ENCODE measurements around the gene POLR2A.
A peak's percentile ranks its signal among the peaks of the same experiment; 100 is the strongest.
"Not testable (repeated sequence)": the region's sequence is repeated elsewhere in the genome, so short reads cannot be mapped to it uniquely, and the experiment has no call there.

The POLR2A gene

DNA sequence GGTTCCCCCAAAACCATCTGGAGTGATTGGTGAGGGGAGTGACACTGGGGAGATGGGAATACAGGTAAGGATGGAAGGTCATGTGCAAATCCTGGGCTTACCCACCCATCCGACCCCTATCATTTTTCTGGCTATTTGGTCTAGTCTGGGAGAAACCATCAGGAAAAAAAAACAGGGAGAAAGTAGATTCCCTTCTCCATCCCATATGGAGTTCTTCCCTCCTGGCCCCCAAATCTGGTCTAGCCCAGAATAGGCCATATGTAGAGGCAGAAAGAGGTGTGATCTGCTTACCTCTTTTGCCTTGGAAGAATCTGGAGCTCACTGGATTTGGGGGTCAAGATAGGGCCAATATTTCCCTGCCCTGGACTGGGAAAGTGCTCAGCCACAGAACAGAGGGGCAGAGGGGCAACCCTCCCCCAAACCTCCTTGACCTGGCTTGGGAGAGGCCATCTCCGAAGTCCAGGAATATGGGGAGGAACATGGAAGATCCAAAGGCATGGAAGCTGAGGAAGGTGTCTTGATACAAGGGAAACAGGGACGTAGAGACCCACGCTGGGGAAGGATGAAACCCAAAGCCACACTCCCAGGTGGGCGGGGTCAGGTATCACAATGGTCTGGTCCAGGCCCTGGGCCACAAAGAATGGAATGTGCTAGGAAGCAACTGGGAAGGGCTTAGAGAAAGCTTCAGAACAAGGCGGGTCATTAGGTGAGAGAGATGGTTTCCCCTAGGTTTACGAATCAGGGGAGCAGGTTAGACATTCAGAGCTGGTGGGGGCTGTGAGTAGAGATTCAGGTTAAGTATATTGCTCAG lies 23.1 kb upstream of the POLR2A start:
- no peak for DNase-seq

DNA sequence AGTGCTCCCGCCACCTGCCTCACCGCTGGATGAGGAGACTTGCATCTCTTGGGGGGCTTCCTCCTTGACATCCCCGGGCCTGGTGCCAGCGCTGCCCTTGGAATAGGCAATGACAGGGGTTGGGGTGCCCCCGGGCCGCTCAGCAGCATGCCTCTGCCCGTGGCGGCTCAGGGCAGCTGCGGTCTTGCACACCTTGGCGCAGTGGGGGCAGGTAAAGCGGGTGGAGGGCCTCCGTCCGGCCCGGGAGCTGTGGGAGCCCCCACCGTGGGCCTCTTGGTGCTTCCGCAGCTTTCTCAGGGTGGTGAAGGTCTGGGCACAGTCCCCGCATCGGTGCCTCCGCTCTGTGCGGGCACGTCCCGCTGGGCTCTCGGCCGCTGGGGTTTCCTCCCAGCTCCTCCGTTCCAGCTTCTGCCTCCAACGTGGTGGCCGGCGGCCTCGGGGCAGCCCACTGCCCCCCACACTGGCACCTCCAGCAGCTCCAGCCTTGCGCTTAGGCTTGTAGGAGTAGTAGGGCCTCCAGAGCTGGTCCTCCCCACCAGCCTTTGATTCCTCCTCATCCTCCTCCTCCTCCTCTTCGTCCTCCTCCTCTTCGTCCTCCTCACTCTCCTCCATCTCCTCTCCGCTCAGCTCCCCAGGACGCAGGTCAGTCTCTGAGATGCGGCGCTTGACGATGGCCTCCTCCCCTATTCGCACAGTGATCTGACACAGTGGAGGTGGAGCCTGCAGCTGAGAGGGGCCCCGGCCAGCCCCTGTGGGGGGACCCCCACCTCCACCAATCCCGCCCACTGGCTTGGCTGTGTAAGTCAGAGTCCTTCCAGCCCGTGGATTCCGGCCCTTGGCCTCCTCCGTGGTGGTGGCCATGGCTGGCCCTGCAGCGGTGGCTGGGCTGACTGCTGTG lies 21.4 kb upstream of the POLR2A start:
- no peak for DNase-seq

DNA sequence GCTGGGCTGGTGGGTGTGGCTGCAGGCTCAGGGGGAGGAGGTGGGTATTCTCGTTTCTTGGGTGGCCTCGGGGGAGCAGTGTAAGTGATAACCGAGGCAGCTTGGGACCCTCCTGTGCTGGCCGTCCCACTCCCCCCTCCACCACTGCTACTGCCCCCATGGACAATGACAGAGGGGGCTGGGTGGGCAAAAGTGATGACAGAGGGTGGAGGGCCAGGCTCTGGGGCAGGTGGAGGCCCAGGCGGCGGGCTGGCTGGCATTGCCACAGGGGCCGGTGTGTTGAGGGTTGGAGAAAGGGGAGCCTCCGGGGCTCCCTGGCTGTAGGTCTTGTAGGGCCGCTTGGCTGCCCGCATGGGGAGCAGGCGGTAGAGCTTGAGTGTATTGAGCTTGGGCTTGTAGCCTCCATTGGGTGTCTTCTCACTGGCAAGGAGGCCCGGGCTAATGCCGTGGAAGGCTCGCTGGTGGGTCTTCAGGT lies 20.8 kb upstream of the POLR2A start:
- no peak for DNase-seq

DNA sequence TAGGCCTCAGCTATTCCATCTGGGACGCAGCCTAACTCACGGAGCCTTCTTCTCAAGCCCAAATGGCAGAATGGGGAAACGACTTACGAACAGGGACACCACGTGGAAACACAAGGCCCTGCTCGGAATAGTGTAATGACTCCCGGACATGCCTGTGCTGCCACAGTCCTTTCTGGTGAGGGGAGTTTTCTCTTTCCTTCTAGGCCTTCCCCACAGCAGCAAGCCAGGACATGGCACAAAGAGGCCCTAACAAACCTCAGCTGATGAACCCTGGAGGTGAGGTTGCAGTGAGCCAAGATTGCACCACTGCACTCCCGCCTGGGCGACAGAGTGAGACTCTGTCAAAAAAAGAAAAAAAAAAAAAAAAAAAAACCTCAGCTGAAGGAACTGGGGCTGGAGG lies 20.1 kb upstream of the POLR2A start:
- no peak for DNase-seq

DNA sequence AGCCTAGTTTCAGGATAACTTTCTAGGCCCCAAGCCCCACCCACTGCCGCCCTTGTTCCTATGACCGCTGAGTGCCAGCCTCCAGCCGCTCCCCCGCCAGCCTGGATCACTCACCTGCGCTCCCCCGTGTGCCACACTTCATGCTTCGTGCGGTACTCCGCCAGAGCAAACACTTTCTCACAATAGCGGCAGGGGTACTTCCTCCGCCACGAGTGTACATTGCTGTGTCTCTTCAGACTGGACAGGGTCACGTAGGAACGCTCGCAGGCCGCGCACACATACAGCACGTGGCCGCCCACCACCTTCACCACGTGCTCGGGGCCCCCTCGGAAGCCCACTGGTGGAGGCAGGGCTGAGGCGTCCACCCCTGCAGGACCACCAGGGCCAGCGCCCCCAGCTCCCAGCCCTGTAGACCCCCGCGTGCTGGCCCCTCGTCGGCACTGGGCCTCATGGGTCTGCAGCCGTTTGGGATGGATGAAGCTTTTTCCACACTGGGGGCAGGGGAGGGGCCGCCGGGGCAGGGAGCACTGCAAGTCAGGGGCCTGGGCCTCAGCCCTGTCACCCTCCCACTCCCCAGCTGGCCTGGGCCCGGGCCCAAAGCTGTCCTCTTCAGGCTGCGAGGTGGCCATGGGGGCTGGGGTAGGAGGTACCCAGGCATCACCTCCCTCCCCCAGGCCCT lies 18.4 kb upstream of the POLR2A start:
- DNase-seq, result no peak

DNA sequence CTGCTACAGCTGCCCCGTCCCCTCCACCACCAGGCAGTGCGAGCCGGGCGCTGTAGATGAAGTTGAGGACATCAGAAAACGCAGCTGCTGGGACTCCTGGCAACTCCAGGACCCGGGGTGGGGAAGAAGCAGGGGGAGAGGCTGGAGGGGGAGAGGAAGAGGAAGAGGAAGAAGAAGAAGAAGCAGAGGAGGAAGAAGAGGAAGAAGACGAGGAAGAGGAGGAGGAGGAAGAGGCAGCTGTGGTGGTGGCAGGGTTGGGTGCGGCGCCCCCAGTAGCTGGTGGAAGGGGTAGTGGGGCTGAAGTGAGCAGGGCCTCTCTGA lies 17.9 kb upstream of the POLR2A start:
- DNase-seq, result no peak

DNA sequence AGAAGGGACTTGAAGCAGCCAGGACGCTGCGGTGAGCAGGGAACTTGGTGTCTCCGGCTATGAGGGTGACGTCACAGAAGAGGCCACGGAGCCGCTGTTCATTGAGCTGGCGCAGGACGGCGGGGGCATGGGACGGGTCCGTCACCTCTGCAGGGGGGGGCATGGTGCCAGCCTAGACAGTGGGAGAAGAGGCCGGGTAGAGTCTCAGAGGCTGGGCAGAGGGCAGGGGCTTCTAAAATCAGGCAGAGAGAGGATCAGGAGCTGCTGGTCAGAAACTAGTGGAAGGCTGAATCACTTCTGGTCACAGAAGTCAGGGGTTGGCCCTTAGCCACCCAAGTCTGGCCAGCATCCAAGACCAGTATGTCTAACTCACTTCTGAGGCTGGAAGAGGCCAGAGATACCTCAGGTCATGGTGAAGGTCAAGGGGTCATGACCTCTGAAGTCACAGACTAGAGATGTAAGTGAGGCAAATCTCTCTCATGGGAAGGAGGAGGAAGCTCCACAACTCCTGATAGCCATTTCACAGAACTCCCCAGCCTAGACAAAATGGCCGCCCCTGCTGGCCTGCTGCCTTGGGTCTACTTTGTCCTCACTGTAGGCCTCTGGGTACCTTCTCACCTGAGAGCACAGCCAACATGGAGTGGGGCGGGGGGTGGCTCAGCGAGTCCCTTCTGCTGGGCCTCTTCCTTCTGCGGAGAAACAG lies 17.4 kb upstream of the POLR2A start:
- no peak for DNase-seq

DNA sequence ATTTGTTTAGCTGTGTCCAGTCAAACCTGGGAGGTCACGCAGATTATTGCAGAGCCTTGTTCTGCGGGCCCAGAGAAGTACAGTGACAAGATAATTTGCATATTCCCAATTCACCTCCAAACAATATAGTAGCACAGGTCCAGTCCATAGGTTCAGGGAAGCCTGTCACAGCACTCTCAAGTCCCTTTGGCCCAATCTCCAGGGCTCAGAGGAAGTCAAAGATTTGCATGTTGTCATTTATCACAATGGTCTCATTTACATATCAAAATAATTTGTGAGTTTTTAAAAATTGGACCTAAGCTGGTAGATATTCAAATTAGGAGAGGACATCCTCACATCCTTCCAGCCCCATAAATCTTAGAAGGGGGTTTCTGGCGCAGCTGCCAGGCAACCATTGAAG lies 16.7 kb upstream of the POLR2A start:
- DNase-seq, result no peak

DNA sequence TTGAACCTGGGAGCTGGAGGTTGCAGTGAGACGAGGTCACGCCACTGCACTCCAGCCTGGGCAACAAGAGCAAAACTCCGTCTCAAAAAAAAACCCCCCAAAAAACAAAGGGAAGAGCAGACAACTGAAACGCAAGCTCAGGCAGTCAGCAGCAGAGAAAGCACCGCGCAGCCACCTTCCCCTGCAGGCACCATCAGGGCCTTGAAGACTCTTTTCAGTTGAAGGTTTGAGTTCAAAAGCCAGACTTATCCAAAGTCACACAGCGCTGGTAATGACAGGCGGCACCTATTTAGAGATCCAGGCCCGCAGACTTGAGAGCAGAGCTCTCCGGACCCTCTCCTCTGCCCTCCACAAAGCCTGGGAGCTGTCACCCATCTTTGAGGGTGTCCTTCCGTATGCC lies 15.9 kb upstream of the POLR2A start:
- no peak for DNase-seq

DNA sequence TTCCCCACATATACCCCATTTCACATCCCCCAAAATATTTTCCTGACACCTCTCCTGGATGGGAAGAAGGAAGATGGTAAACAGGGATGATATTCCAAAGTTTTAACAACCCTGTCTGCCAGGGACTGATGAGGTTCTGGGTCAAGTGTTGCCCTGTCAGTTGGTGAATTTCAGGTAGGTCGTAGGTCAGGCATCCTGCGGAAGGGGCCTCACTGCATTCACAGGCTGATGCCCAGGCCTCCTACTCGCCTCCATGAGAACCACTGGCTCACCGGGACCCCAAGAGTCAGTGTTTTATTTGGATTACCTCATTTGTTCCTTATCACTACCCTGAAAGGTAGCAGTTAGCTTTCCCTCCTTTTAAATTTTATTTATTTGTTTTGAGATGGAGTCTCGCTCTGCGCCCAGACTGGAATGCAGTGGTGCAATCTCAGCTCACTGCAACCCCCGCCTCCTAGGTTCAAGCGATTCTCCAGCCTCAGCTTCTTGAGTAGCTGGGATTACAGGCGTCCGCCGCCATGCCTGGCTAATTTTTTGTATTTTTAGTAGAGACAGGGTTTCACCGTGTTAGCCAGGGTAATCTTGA lies 15.3 kb upstream of the POLR2A start:
- no peak for DNase-seq

DNA sequence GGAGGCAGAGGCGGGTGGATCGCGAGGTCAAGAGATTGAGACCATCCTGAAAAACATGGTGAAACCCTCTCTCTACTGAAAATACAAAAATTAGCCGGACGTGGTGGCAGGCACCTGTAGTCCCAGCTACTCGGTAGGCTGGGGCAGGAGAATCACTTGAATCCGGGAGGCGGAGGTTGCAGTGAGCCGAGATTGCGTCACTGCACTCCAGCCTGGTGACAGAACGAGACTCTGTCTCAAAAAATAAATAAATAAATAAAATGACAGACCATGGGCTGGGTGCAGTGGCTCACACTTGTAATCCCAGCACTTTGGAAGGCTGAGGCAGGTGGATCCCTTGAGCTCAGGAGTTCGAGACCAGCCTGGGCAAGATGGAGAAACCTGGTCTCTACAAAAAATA lies 14.3 kb upstream of the POLR2A start:
- DNase-seq, result not testable (repeated sequence)

DNA sequence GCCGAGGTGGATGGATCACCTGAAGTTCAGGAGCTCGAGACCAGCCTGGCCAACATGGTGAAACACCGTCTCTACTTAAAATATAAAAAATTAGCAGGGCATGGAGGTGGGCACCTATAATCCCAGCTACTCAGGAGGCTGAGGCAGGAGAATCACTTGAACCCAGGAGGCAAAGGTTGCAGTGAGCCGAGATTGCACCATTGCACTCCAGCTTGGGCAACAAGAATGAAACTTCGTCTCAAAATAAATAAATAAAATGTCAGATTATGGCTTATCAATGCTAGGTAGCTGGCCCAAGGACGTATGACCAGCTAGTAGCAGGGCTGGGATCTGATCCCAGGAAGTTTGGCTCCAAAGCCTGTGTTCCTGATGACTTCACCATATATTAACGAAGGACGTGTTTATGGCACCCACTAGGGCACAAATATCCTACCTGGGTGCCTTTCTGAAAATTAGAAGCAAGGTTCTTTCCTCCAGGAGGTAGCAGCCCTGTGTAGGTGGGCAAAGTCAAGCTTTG lies 13.7 kb upstream of the POLR2A start:
- DNase-seq, result not testable (repeated sequence)

DNA sequence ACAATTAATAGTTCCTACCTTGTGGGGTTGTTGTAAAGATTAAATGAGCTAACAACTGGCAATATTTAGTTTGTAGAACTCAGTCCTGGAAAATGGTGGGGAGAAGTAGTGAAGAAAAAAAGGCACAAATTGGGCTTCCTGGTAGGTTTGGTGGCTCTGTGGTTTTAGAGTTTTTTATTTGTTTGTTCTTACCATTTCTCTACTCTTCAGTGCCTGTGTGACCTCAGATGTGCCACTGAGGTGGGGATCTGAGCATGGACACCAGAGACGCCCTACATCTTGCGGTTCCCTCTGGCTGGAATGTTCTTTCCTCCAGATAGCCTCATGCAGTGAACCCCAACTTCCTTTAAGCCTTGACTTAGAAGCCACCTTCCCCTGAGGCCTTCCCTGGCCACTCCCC lies 12.4 kb upstream of the POLR2A start:
- DNase-seq, result no peak

DNA sequence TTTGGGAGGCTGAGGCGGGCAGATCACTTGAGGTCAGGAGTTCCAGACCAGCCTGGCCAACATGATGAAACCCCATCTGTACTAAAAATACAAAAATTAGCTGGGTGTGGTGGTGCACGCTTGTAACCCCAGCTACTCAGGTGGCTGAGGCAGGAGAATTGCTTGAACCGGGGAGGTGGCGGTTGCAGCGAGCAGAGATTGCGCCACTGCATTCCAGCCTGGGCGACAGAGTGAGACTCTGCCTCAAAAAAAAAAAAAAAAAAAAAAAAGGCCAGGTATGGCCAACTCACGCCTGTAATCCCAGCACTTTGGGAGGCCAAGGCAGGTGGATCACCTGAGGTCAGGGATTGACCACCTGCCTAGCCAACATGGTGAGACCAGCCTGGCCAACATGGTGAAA lies 9.4 kb upstream of the POLR2A start:
- DNase-seq, result not testable (repeated sequence)

DNA sequence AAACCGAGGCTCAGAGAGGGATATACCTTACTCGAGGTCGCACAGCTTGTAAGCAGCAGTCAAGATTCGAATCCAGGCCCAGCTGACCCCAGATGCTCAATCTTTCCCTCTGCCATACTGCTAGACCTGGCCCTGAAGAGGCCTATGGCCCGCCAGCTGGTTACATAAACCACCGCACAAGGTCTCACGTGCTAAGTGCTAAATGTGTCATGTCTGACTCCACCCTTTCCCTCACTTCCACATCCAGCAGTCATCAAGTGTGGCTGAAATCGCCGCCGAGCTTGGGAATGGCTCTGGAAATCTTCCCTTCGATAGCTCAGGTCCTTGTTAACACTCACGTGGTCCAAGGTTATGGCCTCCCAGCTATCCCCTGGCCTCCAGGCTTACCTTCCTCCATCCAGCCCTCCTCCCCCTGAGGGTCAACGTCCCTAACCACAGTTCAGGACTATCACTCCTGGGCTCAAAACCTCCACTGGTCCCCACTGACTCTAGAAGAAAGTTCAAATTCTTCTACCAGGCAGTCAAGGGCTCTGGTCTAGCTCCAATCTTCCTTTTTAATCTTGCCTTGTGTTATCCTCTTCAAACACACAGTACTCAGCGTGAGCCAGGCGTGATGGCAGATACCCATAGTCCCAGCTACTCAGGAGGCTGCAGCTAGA lies 8.3 kb upstream of the POLR2A start:
- DNase-seq, result no peak

DNA sequence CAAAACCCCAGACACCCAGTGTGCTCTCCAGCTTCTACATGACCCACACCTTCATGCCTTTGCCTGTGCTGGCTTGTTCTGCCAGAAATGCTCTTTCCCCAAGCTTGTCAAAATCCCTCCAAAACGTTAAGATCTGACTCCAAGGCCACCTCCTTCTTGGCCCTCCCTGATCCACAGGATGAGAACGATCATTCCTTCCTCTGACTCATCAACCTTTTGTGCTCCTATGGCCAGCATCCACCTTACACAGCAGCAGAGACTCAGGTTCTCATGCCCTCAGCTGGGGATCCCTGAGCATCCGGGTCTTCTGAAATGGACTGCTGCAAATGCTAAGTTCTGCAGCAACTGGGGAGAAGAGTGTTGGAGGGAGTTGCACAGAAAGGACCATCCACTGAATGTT lies 7.7 kb upstream of the POLR2A start:
- DNase-seq, result no peak

DNA sequence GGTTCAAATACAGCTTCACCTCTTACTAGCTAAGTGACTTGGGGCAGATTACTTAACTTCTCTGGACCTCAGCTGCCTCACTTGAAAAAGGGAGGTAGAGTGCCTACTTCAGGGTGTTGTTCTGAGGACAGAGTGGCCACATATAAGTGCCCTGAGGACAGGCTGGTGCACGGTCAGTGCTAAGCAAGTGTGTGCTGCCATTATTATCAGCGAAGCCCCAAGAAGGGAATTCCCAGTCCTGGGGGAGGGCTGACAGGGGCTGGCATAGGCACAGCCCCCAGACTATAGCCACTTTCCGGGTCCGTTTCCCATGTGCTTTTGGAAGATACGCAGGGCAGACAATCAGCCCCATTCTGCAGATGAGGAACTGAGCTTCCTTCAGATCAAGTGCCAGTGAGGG lies 7.2 kb upstream of the POLR2A start:
- DNase-seq, result no peak

DNA sequence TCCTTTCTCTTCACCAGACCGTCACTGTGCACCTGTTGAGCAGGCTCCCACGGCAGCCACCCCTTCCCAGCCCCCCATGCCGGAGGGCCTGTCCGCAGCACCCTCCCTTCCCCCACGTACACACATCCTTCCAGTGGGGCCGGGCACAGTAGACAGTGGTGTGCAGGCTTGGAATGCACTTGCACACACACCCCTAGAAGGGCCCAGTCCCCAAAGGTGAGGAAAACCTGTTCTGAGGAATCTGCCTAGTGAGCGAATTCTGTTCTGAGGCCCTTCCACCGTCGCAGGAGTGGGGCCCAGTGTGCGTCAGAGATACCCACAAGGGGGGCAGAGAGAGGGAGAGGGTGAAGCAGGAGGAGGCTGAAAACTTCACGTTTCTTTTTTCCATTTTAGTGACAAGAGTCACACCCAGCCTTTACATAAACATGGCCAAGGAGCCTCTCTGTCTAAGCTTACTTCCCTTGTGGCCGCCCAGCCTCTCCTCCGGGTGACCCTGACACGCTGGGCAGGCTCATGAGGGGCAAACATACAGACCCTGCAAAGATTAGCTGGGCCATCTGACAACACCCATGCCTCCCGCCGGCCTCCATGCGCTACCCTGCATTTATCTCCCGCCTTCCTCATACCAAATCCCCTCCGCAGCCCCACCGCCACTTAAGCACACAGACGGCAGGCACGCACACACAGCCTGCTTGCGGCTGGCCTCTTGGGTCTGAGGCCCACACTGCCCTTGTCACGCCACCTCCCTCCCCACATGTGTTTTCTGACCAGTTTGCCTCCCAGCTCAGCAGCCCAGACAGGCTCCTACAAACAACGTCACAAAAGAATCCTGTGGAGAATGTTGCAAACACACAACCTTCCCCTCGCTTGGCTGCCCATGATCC lies 6.5 kb upstream of the POLR2A start:
- DNase-seq, result peak; percentile 87

DNA sequence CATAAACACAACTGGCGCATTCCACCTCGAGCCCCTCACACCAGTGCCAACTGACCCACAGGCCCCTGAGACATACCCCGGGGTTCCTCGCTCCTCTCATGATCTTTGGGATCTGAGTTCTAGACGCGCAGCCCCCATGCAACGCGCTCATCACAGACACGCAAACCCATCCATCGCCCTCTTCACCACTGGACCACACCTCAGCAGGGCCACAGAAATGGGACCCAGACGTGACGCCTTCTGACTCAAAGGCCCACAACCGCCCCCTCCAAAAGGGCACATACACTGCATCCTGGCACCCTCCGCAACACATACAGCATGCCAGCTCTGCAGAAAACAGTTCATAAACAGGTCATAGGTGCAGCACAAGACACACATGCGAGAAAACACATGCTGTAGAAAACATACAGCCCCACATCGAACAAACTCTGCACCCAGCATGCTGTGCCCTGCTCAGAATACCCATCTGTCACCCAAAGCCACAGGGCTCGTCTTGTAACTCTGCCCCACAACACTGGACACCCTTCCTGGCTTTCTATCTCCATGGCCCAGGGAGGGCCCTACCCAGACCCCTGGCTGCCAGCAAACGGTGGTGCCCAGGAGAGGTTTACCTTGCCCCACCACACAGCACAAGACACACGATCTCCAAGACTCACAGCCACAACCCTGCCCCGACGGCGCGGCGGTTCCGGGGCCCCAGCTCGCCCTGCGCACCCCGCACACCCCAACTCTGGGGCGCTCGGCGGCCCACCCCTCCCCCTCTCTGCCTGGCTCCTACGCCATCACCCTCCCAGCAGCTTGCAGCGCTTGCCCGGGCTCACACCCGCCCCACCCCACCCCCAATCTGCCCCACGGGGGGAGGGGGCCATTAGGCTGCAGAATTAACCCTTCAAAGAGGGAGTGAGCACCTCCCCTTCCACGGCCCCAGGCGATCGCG lies 5.6 kb upstream of the POLR2A start:
- peak; percentile 81 for DNase-seq

All from eye (tissue), 1 donor.